HG03469 (cell line): ENCODE data around the gene KHDC4.
"Not testable (repeated sequence)": the region's sequence is repeated elsewhere in the genome, so short reads cannot be mapped to it uniquely, and the experiment has no call there.

ENCODE experiments used
- ATAC-seq: cut with Tn5 transposase; IDR thresholded peaks from one replicate; pipeline ENCODE4 v1.9.1; 2021; ENCODE audit warnings: mild to moderate bottlenecking, moderate library complexity, moderate number of reproducible peaks; ENCODE audit not compliant: unreplicated experiment

KHDC4 gene

DNA sequence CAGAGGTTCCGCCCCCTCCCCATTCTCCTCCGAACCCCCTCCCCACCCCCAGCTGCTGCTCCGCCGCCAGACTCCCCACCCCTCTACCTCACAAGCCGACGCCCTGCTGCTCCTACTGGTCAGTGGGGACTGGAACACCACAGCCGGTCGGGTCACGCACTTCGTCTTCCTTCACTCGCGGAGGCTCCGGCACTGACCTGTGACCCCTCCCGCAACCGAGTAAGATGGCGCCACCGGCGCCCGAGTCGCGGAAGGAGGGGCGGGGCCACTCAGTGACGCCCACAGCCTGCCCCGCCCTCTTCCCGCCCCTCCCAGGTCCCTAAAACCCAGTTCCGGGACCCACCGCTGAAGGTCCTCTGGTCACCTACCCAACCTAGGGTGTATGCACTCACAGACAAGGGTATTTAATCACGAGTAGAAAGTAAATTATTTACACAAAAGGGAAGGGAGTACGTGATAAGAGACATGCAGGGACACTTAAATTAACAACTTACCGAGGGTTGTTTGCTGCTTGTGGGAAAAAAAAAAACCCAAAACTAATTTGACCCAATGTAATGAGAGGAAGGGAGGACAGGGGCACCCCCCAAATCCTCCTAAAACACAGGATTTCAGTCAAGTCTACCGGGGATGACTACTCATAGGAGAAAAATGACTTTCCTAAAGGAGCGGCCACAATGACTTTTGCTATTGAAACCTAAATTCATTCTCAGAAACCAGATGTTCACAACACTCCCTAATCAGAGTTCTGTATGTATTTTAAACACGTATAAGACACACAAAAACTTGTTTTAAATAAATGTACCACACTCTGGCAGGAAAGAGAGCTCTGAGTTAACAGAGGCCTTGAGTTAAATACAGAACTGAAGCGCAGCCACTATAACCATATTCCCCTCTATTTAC lies 22.8 kb downstream of the KHDC4 start, which contains the start of gene RIT1:
TSS of gene RIT1 (minus strand) at position 194 of the 900 bp plus-strand sequence. CDS start 588 bp downstream, outside the sequence.
- ATAC-seq: peak; percentile 58

DNA sequence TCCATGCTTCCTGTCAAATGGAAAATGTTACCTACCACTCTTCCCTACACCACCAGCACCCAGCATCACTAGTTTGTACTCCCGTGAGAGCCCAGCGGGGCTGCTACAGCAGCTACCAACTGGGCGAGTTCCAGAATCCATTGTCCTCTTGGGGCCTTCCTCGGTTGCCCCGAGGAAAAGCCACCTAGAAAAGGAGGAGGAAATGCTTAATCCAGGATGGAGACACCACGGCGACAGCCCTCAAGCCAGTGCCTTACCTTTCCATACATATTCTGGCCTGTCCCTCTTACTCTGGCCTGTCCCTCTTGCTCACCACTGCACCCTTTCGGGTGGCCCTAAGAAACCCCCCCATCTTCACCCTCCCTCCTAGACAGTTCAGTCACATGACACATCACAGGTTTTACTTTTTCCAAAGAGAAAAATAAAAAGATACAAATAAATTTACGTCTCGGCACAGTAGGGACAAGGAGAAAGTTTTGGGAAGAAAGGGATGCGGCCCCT lies 23.5 kb downstream of the KHDC4 start:
- peak; percentile 8 for ATAC-seq

DNA sequence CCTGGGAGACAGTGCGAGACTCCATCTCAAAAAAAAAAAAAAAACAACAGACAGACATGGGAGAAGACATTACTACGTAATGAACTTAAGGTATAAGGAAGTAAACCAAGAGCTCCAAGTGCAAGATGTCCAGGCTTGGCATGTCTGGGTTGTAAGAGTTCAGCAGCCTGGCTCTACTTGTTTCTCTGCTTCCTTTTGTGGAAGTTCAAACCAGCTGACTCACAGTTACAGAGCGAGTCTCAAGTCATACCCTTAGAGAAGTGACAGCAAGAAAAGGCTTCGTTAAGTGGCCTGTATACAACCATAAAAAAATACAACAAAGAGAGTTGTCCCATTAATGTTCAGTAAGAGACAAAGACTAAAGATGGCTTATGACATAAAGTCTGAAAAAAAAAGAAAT lies 24.3 kb downstream of the KHDC4 start:
- ATAC-seq: no peak

DNA sequence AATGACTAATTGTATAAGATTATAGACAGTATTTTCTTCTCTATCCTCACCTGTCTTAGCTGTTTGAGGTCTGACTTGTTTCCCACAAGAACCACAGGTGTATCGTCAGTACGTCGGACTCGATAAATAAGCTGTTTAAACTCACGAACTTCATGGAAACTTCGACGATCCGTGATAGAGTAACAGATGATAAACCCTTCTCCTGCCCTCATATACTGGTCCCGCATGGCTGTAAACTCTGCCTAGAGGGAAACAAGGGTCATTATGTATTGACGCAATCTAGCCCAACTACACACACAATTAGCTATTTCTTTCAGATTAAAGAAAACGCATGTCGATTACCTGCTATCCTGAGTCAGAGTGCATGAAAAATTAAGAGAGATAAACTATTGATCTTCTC lies 30.0 kb downstream of the KHDC4 start:
- no peak for ATAC-seq

DNA sequence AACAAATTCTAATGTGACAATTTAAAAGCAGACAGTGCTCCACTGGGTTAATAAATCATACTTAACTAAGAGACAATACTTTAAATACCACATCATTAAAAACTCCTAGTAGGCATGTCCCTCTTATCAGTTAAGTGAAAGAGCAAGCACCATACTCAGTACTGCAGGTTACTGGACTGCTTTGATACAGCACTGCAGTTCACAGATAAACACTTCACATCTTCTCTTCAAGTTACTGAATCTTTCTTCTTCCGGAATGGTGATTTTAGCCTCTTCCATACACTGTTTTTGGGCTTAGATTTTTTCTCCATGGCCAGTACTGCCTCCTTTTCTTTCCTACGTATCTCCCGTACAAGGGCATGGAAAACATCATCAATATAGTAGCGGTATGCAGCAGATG lies 34.1 kb downstream of the KHDC4 start:
- ATAC-seq: no peak

DNA sequence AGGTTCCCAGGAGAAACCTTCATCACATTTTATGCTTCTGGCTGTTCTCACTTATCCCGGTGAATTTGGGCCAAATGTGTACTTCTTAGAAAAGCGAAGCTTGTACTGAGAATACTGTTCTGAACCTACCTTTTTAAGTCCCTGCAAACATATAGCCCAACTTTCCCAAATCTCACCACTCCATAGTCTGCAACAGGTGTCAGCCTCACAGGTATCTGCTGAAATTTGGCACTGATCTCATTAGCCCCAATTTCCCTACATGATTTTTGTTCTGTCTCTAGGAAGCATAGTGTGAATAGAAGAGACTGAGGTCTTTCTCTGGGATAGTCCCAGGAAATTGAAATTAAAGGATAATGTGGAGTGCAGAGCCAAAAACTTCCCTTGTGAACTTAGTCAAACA lies 34.5 kb downstream of the KHDC4 start:
- no peak for ATAC-seq

DNA sequence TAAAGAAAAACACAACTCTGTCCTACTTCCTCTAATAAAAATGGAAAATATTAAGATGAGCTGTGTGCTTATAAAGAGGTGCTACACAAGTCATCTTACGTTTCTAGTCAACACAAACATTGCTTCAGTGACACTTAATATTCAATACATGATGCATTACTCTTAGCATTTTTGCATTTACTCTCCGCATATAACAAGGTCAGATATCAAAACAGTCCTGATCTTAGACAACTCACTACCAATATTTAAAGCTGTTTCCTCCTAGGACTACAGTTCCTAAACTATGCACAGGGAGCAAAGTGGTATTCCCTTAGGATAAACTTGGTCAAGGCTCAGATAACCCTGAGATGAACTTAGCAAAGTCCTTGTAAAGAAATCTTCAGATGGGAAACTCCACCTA lies 35.3 kb downstream of the KHDC4 start:
- ATAC-seq: no peak

DNA sequence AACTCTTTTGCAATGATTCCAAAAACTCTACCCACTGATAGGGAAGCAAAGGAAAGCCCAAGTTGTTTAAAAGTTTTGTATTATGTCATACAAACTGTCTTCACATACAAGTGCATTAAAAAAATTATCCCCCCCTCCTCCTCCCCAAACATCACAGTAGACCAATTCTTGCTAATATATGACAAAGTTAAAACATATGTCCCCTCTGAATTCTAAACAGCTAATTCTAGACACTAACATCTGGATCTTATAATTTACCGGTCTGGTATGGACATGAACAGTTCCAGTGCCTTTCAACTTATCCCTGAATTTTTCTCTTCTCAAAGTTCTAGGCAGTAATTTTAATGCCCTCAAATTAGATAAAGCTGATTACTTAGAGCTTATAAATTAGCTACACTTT lies 36.5 kb downstream of the KHDC4 start:
- no peak for ATAC-seq

DNA sequence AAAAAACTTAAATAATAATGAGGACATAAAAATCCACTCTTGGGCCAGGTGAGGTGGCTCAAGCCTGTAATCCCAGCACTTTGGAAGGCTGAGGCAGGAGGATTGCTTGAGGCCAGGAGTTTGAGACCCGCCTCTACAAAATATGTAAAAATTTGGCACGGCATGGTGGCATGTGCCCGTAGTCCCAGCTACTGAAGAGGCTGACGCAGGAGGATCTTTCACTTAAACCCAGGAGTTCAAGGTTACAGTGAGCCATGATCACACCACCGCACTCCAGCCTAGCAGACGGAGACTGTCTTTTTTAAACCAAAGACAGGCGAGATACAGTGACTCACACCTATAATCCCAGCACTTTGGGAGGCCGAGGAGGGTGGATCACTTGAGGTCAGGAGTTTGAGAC lies 37.7 kb downstream of the KHDC4 start:
- not testable (repeated sequence) for ATAC-seq

DNA sequence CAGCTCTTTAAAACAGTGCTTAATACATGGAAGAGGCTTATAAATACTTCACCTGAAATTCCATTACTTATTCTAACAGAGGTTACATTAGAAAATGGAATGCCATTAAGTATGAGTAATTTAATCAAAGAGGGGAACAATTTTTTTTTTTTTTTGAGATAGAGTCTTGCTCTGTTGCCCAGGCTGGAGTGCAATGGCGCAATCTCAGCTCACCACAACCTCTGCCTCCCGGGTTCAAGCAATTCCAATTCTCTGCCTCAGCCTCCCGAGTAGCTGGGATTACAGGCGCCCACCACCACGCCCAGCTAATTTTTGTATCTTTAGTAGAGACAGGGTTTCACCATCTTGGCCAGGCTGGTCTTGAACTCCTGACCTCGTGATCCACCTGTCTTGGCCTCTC lies 38.6 kb downstream of the KHDC4 start:
- ATAC-seq: not testable (repeated sequence)

DNA sequence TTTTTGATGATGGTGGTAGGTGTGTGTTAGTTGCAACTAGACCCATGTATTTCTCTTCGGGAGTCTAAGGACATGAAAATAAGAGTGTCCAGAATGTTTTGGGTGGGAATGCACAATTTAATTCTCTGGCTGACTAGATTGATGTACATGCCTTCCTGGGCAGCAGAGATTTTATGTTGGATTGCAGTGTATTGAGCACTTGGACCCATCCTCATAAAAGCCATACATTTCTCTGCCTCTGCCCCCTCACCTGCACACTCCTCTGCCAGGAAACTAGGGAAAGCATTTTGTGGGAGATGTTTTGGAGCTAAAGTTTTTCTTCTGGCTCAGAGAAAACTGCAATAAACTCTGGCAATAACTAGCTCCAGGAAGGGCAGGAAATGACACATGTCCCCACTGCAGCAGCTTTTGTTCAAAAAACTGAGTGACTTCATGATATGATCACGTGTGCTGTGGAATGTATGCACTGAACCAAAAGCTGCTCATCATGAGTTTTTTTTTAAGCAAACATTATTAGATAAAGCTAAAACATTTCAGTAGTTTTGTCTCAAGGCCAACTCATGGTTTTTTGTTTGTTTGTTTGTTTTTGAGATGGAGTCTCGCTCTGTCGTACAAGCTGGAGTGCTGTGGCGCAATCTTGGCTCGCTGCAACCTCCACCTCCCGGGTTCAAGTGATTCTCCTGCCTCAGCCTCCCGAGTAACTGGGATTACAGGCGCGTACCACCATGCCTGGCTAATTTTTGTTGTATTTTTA lies 40.6 kb downstream of the KHDC4 start:
- no peak for ATAC-seq

DNA sequence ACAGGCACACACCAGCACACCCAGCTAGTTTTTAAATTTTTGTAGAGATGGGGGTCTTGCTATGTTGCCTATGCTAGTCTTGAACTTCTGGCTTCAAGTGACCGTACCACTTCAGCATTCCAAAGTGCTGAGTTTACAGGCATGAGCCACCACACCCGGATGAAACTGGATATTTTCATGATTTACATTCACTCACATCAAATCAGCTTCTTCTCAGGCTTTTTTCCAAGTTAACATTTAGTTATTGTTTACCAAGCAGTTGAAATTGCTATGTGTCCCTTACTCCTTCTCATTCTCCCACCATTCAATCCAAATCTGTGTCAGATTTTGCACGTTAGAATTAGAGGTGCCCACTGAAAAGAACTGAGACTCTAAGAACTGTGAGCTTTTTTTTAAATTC lies 41.4 kb downstream of the KHDC4 start:
- no peak for ATAC-seq

DNA sequence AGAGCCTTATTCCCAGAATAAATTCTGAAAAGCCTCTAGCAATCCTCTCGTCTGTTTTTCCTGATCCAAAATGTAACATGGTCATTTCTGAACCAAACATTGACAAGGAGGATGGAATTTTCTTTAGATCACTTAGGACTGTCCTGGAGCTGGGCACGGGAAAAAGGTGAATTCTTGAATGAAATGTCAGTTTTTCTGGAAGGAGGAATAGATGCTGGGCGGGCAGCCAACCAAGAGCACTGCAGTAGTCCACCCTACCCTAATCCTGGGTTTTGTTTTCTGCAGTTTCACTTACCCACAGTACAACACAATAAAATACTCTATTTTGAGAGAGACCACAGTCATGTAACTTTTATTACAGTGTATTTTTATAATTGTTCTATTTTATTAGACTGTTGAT lies 44.0 kb downstream of the KHDC4 start:
- no peak for ATAC-seq

DNA sequence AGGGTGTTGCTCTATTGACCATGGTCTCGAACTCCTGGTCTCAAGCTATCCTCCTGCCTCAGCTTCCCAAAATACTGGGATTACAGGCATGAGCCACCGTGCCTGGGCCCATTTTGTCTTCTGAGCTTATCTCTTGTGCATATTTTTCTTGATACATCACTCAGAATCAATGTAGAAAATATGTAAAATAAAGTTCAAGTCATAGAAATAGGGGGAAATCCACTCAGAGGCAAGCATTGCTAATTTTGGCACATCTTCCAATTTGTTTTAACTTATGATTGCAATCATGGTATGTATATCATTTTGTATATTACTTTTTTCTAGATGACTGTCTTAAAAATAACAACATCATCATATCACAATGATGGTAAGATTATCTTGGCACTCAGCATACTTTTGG lies 44.6 kb downstream of the KHDC4 start:
- ATAC-seq: no peak

DNA sequence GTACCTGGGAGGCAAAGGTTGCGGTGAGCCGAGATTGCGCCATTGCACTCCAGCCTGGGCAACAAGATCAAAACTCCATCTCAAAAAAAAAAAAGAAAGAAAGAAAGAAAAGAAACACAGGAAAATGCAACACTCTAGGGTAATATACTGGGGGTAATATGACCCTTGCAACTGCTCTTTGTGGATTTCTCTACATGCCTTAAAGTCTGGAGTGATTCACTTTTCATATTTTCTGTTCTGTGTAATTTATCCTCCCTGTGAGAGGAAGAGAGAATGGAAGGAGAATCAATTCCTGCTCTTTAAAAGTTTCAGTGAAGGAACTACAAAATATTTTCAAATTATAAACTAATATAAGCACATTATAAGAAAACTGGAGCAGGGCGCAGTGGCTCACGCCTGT lies 45.7 kb downstream of the KHDC4 start:
- ATAC-seq: no peak

DNA sequence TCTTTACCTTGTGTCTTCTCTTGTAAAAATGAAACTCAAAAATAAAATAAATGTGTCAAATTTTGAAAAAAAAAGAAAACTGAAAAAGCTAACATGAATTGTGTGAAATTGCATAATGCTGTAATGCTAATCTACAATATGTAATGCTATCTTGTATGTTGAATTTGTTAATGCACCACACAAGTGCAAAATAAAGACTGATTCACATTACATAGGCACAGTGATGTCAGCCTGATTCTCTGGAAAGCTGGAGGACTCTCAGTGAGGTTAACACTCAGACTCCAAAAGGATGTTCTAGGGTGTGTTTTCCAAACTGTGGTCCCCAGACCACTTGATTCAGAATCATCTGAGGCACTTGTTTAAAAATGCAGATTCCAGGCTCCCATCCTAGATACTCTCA lies 49.2 kb downstream of the KHDC4 start:
- no peak for ATAC-seq

DNA sequence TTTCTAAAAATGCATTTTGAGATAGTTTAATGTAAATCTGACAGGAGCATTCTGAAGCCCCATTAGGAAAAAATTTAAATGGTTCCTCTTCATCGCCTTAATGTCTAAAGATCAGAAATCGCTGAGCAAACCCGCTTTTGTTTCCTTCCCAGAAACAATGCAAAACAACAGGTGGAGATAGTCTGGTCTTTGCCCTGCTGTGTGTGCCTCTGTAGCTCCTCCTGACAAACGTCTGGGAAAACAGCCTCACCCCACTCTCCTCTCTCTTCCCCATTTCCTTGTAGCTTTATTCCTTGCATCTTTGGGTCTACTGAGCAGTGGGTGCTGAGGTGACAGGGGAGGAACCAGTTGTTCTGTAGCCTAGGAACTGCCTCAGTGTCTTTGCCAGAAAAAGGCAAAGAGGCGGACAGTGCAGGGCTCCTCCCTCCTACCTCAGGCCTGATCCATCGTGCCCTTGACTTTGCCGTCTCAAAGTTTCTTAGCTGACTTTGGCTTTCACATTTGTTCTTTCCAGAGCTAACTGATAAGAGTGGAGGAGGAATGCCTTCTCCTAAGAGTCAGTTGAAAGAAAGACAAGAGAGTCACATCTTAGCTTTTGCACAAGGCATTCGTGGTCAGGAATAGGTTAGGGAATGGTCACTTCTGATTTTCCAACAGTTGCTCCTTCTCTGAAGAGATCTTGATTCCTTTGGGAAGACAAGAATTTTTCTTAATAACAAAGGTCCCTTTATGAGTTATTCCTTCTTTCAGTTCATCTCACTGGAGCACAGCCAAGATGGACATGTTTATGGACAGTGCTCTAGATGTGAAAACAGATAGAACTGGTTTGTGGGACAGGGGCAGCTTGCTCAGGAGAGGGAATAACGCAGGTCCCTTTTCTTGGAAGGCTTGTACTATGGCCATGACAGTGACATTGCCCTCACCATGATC lies 49.9 kb downstream of the KHDC4 start:
- ATAC-seq: no peak

DNA sequence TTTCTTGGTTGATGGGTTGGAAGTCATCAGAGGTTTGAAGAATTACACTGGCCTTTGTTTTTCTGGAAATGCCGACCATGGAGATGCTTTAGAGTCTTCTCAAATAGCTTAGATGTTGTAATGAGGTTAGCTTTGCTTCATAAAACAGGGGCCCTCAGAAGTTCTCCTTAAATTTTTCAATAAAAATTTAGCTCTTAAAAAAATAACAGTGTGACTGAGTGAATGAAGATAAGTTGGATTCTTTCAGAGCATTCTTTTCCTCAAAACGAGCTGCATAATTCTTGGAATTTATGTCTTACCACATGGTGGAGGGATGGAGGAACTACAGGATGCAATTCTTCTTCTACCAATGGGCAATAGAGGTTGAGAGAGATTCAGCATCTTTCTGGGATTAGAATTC lies 51.4 kb downstream of the KHDC4 start:
- ATAC-seq: no peak

DNA sequence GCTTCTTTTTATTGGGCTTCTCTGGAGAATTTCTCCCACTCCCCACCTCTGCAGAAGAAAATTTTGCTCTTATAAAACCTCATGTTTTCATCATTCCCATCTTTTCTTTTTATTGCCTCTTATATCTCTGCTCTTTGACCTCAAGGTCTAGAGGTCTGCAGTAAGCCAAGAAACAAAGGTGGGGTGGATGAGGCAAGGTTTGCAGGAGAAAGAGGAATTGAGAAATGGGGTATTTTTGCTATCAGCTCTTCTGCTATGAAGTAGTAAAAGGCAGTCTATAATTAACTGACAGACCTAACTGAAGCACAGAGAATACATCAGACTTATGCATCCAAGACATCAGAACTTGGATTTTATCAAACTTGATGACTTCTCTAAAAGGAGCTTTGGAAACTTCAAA lies 52.0 kb downstream of the KHDC4 start:
- no peak for ATAC-seq

DNA sequence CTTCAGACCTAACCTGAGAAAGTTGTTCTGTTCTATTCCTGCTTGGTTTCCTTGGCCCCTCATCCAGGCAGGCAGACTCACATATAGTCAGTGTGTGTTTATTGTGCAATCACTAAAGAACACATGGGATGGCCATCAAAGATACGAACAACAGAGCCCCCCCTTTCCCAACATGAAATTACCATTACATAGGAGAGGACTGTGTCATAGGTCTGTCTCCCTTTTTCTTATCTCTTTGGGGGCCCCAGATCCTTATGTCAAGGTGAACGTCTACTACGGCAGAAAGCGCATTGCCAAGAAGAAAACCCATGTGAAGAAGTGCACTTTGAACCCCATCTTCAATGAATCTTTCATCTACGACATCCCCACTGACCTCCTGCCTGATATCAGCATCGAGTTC lies 53.3 kb downstream of the KHDC4 start:
- no peak for ATAC-seq

DNA sequence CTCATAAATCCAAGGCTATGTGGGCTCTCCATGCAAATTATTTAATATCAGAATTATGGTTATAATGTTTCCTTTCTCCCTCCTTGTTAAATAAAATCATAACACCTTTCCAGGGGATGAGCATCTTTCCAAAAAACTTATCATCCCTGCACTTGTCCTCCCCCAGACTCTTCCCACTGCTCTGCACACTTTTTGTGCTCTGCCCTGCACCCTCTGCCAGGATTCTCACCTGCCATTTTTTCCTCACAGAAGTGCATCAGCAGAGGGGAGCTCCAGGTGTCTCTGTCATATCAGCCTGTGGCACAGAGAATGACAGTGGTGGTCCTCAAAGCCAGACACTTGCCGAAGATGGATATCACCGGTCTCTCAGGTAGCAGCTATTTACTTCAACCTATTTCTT lies 54.0 kb downstream of the KHDC4 start:
- no peak for ATAC-seq
